Lung (tissue), 12 donors: ENCODE measurements around the gene NIPSNAP3A. TPM values are rescaled to one million over a fixed set of nuclear protein-coding genes. Genes with fewer than 3 reads are reported as not detected.
A peak's percentile ranks its signal among the peaks of the same experiment; 100 is the strongest.

Experiments used
- ATAC-seq: fragments of 200-7000 bp; cut with Tn5 transposase; one replicate; pipeline ENCODE4 v1.9.1; 2020; ENCODE audit warnings: moderate number of reproducible peaks; ENCODE audit not compliant: insufficient read depth, low FRiP score
- DNase-seq, 3 donors: peaks; one replicate each; pipeline ENCODE4 v3.0.0-alpha.2; 2013 to 2017
- H3K27ac ChIP-seq, 2 donors: one replicate each; pipeline ENCODE4 v1.5.1; 2013; ENCODE audit warnings: mild to moderate bottlenecking in 2 of 2, moderate library complexity in 2 of 2, control low read depth in 1 of 2, inconsistent platforms in 1 of 2, low read depth in 1 of 2, low read length in 1 of 2
- H3K27me3 ChIP-seq, 3 donors: one replicate each; pipeline ENCODE4 v1.5.1; 2013; ENCODE audit warnings: low read length in 2 of 3; ENCODE audit not compliant: control insufficient read depth in 3 of 3, insufficient read depth in 3 of 3
- H3K36me3 ChIP-seq, 4 donors: one replicate each; pipeline ENCODE4 v1.5.1; 2013; ENCODE audit warnings: low read length in 4 of 4, mild to moderate bottlenecking in 1 of 4, moderate library complexity in 1 of 4; ENCODE audit not compliant: control insufficient read depth in 4 of 4, insufficient read depth in 4 of 4
- H3K4me1 ChIP-seq, 5 donors: one replicate each; pipeline ENCODE4 v1.5.1; 2013; ENCODE audit warnings: low read length in 5 of 5, mild to moderate bottlenecking in 2 of 5, moderate library complexity in 1 of 5; ENCODE audit not compliant: control insufficient read depth in 5 of 5, insufficient read depth in 5 of 5
- H3K4me3 ChIP-seq: one replicate; pipeline ENCODE4 v1.5.1; 2013; ENCODE audit warnings: mild to moderate bottlenecking, control low read depth, moderate library complexity
- H3K9ac ChIP-seq, 2 donors: one replicate each; pipeline ENCODE4 v1.5.1; 2013; ENCODE audit warnings: low read length in 2 of 2, control low read depth in 1 of 2; ENCODE audit not compliant: insufficient read depth in 1 of 2
- H3K9me3 ChIP-seq, 4 donors: one replicate each; pipeline ENCODE4 v1.5.1; 2013; ENCODE audit warnings: low read length in 3 of 4, mild to moderate bottlenecking in 1 of 4, moderate library complexity in 1 of 4; ENCODE audit not compliant: control insufficient read depth in 4 of 4, insufficient read depth in 3 of 4
- CTCF ChIP-seq: IDR thresholded peaks from 2 replicates; pipeline ENCODE4 v1.5.1; 2012; ENCODE audit warnings: mild to moderate bottlenecking; ENCODE audit errors: control extremely low read depth, extremely low read depth
- WGBS, 2 donors: extraction: QIAGEN DNeasy Blood & Tissue Kit; methylation state at CpG; one replicate each; pipeline ENCODE4 v1.1.7; 2013; 5-methylcytosine and 5-hydroxymethylcytosine counted together
- polyA plus RNA-seq, 2 donors: library from polyadenylated mRNA; stranded (reverse); fragments of 200-250 nt; gene quantifications; one replicate each; pipeline ENCODE4 v1.2.1, GENCODE V29; 2013
- total RNA-seq, 2 donors: library from RNA; depleted of rRNA in 1 of 2; stranded (reverse); fragments of >200 nt in 1 of 2; gene quantifications; one replicate each; pipeline ENCODE4 v1.2.1, GENCODE V29; 2014 to 2021
- donor health status: control.
- donor health status: control.
- donor health status: Bipolar disorder and iron deficiency.
- donor health status: healthy.
- donor health status: DM: yes; HTN: yes; CAD: no.

Gene NIPSNAP3A
- total and polyA plus RNA-seq, 4 donors = 18.9 to 49.5 (median 21.8) TPM

DNA sequence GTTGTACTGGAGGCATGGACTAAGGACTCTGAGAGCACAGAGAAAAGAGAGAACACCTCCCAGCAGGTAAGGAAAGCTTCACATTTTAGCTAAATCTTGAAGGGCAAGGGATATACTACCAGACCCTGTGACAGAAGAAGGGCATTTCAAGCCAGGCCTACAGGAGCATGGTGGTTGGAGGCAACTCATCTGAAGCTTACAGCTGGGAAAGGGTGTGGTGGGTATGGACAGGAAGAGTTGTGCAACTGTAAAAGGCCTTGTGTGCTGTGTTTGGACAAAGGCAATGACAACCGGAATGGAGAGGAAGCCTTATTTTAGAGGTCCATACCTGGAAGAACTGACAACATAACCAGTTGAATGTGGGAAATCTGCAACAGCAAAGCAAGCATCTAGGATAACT, 47.6 kb downstream of the NIPSNAP3A start:
- 18 to 51% methylated on average over 1 of the region's 1 CpG for WGBS, 2 donors
- H3K9me3 ChIP-seq = no peaks in the 10 kb centered on the region
- H3K27me3 ChIP-seq = no peaks in the 10 kb centered on the region
- peaks cover 0 to 13% (median 0%) of the 10 kb centered on the region in 5 donors for H3K4me1 ChIP-seq
- ATAC-seq = peak; percentile 52
- peaks cover 20 to 55% (median 27%) of the 10 kb centered on the region in 4 donors for H3K36me3 ChIP-seq
- no peak for TF ChIP-seq CTCF
- DNase-seq = no peak
- H3K4me3 ChIP-seq = no peak overlapping the region
- no peak overlapping the region for H3K9ac ChIP-seq
- no peak overlapping the region for H3K27ac ChIP-seq

GRCh38 chr9:104795857-104796256, 48.4 kb downstream of the NIPSNAP3A start:
- H3K4me3 ChIP-seq = no peak overlapping the region
- no peak for TF ChIP-seq CTCF
- H3K9me3 ChIP-seq = no peaks in the 10 kb centered on the region
- ATAC-seq = no peak
- WGBS, 2 donors = 93 to 95% methylated on average over 3 of the region's 3 CpGs
- H3K9ac ChIP-seq = no peak overlapping the region
- no peak for DNase-seq
- H3K36me3 ChIP-seq = peaks cover 20 to 61% (median 32%) of the 10 kb centered on the region in 4 donors
- H3K27me3 ChIP-seq = no peaks in the 10 kb centered on the region
- H3K4me1 ChIP-seq = peaks cover 0 to 13% (median 0%) of the 10 kb centered on the region in 5 donors
- peak overlapping the region in 1 of 2 donors; percentile 14 for H3K27ac ChIP-seq

- no peaks in the 10 kb centered on the region for H3K27me3 ChIP-seq
- ATAC-seq = no peak
- H3K4me3 ChIP-seq = no peak overlapping the region
- H3K9me3 ChIP-seq = no peaks in the 10 kb centered on the region
- TF ChIP-seq CTCF = no peak
- H3K4me1 ChIP-seq = peaks cover 0 to 13% (median 0%) of the 10 kb centered on the region in 5 donors
- no peak for DNase-seq
- H3K27ac ChIP-seq = no peak overlapping the region
- 91% methylated on average over 5 of the region's 5 CpGs for WGBS, 2 donors
- H3K36me3 ChIP-seq = peaks cover 15 to 68% (median 33%) of the 10 kb centered on the region in 4 donors
- H3K9ac ChIP-seq = no peak overlapping the region
Measured at GRCh38 chr9:104798209-104798995, 50.9 kb downstream of the NIPSNAP3A start.
